DMS114 treated with DMSO at 0.1 percent for 48 hours (cell line): ENCODE results near the gene APCDD1L.
"Not testable (repeated sequence)": the region's sequence is repeated elsewhere in the genome, so short reads cannot be mapped to it uniquely, and the experiment has no call there.

ENCODE experiments used
- DNase-seq: peaks from one replicate; lab custom pipeline; 2025; ENCODE audit not compliant: unreplicated experiment; lab: John Stamatoyannopoulos, UW

The APCDD1L gene

DNA sequence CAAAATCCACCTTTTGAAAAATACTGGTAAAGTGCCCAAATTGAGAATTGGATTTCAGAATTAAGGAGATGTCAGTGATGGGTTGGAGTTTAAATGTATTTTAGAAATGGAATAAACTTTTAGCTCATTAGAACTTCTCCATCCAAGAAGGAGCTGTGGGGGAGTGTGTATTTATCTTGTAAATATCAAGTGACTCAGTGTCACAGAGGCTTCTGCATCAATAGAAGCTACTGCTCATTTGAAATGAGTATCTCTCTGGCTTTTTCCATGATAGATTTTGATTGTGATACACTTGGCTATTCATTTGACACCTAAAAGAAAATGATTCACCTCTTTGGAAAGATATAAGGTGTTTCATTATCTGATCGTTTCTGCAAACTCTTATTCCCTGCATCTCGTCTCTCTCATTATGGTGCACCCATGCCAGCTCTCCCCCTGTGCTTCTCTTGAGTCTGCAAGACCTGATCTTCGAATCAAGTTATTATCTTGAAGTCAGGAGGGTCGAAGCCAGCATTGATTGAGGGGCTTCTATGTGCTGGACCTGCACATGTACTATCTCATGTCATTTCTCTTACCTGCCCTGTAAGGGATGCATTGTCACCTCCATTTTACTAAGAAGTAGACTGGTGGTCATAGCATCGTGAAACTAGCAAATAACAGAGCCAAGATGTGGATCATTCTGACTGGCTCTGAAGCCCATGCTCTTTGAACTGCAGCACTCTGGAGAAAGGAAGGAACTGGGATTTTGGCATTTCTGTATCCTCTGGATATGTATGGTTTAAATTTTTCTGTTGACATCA is 96.0 kb downstream of the APCDD1L start:
- no peak for DNase-seq

DNA sequence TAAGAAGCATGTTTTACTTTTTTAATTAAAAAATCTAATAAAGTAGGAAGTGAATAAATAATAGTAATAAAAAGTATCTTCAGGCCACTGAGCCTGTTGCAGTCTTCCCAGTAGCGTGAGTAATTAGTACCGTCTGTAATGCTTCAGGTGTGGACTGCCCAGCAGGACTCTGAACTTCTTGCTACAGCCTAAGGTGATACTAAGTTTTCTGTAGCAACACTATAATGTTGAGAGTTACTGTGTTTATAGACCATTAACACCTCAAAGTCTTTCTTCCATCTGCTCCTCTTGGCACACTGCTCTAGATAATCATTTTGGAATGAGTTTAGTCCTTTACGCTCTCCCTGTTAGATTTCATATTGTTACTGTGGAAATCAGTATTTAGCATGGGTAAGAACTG is 97.8 kb downstream of the APCDD1L start:
- no peak for DNase-seq

DNA sequence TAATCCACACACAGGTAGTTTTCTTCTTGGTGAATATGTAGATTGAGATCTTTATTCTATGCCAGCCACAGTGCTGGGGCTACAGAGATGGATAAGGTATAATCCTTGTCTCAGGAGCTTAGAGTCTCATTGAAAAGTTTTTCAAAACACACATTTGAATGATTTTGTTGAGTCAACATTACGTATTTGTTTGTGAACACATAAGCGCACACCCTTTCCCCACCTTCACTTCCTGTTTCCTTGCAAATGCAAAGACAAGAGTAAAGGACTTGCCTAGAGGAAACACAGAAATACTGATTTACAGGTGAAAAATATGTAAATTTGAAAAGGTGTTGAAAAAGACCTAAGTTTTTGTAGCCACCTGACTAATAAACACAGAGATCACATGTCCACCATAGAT is 98.4 kb downstream of the APCDD1L start:
- DNase-seq = no peak

DNA sequence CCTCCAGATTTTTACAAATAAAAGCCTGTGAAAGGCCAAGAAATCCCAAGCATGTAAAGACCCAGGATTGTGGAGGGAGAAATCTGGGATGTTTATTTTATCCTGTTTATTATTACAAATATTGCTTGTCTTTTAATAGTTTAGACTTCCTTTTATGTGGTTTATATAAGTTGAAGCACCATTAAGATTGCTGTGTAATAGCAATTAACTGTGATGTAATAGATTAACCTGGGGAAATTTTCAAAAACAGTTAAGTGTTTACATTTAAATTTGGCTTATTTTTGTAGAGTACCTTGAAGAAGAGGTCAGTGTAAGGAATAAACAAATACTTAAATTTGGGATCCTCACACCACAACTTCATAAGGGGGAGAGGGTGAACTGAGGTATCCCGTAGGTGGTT is 99.1 kb downstream of the APCDD1L start:
- no peak for DNase-seq

DNA sequence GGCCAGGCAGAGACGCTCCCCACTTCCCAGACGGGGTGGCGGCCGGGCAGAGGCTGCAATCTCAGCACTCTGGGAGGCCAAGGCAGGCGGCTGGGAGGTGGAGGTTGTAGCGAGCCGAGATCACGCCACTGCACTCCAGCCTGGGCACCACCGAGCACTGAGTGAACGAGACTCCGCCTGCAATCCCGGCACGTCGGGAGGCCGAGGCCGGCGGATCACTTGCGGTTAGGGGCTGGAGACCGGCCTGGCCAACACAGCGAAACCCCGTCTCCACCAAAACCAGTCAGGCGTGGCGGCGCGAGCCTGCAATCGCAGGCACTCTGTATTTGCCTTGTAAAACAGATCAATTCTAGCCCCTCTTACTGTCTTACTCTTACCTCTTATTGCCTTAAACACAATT is 100.4 kb downstream of the APCDD1L start:
- DNase-seq = not testable (repeated sequence)

DNA sequence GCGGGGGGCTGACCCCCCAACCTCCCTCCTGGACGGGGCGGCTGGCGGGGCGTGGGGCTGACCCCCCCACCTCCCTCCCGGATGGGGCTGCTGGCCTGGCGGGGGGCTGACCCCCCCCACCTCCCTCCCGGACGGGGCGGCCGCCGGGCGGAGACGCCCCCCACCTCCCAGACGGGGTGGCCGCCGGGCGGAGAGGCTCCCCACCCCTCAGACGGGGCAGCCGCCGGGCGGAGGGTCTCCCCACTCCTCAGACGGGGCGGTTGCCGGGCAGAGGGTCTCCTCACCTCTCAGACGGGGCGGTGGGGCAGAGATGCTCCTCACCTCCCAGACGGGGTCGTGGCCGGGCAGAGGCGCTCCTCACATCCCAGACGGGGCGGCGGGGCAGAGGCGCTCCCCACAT is 101.0 kb downstream of the APCDD1L start:
- DNase-seq = not testable (repeated sequence)
